NB4 (cell line): Measurements from ENCODE around the gene CTBP2.

Source experiments
- DNase-seq: peaks from one replicate; pipeline ENCODE4 v3.0.0; 2010; ENCODE audit warnings: low read depth
- H3K4me3 ChIP-seq: one replicate; pipeline ENCODE4 v1.5.1; 2011; ENCODE audit warnings: mild to moderate bottlenecking, low read depth, low read length, moderate library complexity
- MAX ChIP-seq: IDR thresholded peaks from 2 replicates; pipeline ENCODE4 v1.6.1; 2011; ENCODE audit warnings: low read depth, low read length
- MYC ChIP-seq: IDR thresholded peaks from 2 replicates; pipeline ENCODE4 v1.6.1; 2011; ENCODE audit warnings: low read depth, low read length
- POLR2A ChIP-seq: IDR thresholded peaks from 2 replicates; pipeline ENCODE4 v1.6.1; 2011; ENCODE audit warnings: mild to moderate bottlenecking; ENCODE audit not compliant: insufficient read length; ENCODE audit errors: extremely low read depth
- TF ChIP-seq, protein P1 (sequence below): IDR thresholded peaks from one replicate; pipeline ENCODE4 v1.5.1; 2012; ENCODE audit warnings: low read depth, low read length

Gene CTBP2

DNA sequence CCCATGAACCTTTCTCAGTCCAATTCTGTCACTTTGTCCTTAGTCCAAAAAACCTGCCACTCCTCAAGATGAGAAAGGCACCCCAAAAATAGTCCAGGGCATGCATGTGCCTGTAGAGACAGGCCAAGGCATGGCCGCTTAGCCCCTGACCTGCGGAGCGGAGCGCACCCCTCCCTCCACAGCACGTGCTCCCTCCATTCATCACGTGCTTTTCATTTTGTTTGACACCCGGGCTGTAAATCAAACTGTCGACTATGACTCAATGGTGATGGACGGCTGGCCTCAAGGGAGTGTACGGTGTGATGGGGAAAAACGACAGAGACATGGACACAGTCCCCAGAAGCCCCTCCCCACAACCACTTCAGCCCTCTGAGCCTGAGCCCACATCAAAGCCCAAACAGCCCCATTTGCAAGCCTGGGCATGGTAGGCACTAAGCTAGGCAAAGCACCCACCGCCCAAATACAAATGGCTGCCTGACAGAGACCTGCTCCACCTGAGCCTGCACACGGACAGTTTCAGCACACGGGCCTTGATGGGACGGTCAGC is 127.8 kb downstream of the CTBP2 start:
- H3K4me3 ChIP-seq, result no peak overlapping the region
- TF ChIP-seq, protein P1, sequence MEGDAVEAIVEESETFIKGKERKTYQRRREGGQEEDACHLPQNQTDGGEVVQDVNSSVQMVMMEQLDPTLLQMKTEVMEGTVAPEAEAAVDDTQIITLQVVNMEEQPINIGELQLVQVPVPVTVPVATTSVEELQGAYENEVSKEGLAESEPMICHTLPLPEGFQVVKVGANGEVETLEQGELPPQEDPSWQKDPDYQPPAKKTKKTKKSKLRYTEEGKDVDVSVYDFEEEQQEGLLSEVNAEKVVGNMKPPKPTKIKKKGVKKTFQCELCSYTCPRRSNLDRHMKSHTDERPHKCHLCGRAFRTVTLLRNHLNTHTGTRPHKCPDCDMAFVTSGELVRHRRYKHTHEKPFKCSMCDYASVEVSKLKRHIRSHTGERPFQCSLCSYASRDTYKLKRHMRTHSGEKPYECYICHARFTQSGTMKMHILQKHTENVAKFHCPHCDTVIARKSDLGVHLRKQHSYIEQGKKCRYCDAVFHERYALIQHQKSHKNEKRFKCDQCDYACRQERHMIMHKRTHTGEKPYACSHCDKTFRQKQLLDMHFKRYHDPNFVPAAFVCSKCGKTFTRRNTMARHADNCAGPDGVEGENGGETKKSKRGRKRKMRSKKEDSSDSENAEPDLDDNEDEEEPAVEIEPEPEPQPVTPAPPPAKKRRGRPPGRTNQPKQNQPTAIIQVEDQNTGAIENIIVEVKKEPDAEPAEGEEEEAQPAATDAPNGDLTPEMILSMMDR, result no peak
- TF ChIP-seq MYC (no peak), POLR2A (no peak), MAX (no peak)
- no peak for DNase-seq

DNA sequence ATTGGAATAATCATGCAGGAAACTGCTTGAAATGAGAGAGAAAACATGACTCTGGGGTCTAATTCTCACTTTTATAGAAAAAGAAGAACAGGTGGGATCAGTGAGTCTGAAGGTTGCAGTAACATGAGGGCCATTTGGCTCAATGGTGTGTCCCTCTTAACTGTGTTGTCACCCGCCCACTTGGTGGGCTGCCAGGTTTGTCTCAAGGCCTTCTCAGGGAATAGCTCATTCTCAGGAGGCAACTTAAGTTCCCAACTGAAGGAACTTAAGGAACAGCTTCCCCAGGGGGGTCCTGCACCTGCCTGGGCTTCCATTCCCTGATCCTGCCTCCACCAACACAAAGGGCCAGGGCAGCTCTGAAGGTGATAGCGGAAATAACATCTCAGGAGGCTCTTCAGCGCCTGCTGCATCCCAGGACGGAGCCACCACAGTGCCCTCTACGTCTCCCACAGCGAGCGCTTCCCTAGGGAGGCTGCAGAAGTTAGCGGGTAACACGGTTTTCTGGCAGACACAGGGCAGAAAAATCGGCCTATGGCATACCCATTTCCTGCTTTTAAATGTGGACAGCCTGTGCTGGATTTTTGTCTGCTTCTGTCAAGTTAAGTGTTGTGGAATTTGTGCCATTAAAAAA is 129.7 kb downstream of the CTBP2 start:
- TF ChIP-seq, protein P1, result no peak
- TF ChIP-seq MAX, result no peak
- no peak for TF ChIP-seq MYC
- TF ChIP-seq POLR2A, result no peak
- no peak for DNase-seq
- H3K4me3 ChIP-seq, result no peak overlapping the region

- TF ChIP-seq POLR2A, result no peak
- TF ChIP-seq MYC, result no peak
- TF ChIP-seq MAX, result no peak
- TF ChIP-seq, protein P1, result no peak
- no peak for DNase-seq
- H3K4me3 ChIP-seq, result no peak overlapping the region
Measured at GRCh38 chr10:125029584-125030242, 130.7 kb downstream of the CTBP2 start.

- no peak for DNase-seq
- no peak overlapping the region for H3K4me3 ChIP-seq
- TF ChIP-seq, protein P1, result no peak
- TF ChIP-seq MAX (no peak), MYC (no peak), POLR2A (no peak)
Measured at GRCh38 chr10:125027871-125028869, 132.2 kb downstream of the CTBP2 start.

- H3K4me3 ChIP-seq, result no peak overlapping the region
- TF ChIP-seq, protein P1, result no peak
- TF ChIP-seq MAX, result no peak
- no peak for TF ChIP-seq MYC
- TF ChIP-seq POLR2A, result no peak
- no peak for DNase-seq
Measured at GRCh38 chr10:125026974-125027735, 133.2 kb downstream of the CTBP2 start.
